Articular chondrocyte of knee joint (primary cell): ENCODE measurements around the gene MRPL16. TPM values are rescaled to one million over a fixed set of nuclear protein-coding genes. Genes with fewer than 3 reads are reported as not detected.

Experiments used
- total RNA-seq: library from RNA; depleted of rRNA; stranded (reverse); fragments of >200 nt; gene quantifications from 2 replicates; pipeline ENCODE4 v1.2.3, GENCODE V29; 2012

Gene MRPL16
- 36.6 and 40.2 TPM in 2 replicates for total RNA-seq

DNA sequence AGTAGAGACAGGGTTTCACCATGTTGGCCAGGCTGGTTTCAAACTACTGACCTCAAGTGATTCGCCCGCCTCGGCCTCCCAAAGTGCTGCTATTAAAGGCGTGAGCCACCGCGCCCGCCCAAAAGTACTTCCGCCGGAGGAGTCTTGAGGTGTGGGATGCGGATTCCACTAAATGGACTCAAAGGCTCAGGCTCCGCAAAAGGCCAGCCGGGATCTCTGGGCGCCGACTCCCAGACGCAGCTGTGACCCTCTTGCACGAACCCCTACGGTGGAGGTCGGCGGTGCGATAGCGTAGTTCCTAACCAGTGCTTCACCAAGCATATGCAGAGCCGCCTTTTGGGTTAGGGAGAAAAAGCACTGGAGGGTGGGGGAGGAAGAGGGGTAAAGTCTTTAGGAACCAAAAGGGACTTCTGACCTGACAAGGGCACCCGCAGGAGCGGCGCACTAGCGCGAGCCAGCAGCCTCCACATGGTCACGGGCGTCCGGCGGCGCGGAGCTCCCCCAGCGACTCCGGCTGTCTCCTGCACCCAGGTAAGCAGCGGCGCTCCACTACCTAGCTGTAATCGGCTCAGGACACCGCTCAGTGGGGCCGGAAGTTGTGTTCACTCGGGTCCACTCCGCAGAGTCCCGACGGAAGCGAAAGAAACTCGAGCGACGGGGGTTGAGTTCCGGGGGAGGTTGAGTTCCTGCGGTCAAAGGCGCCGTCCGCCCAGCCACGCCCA, at the start of gene MRPL16:
MRPL16 (minus strand) TSS at position 590 of the 722 bp plus-strand sequence; CDS start at position 470, 120 bp downstream.

DNA sequence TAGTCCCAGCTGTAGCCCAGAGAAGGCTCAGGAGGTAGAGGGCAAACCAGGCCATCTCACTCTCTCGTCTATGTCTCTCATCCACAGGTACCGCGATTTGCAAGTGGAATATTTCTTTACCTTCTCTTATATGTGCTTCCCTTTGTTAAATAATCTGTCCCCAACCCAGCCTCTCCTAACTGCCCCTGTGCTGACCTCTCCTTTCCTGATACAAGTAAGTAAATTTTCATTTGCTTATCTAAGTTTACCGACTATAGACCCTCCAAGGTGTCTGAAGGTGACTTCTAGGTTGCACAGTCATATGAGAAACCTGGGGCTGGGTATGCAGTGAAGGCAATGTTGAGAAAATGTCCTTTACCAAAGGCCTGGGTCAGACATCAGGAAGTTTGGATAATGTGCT, 34.8 kb upstream of the MRPL16 start, which contains the start of gene CBLIF:
CBLIF (minus strand) TSS at position 101 of the 400 bp plus-strand sequence; CDS start at position 55, 46 bp downstream.

Other genes with a start within 250 kb of the MRPL16 start
- 38.8 and 41.0 TPM in 2 replicates for gene OSBP, start 195.0 kb downstream of the MRPL16 start, total RNA-seq
- gene PATL1, start 141.7 kb downstream of the MRPL16 start, total RNA-seq, result 12.4 and 19.6 TPM in 2 replicates
- not detected in 2 replicates for gene OR10V1, start 96.9 kb downstream of the MRPL16 start, total RNA-seq
- gene STX3, start 55.4 kb downstream of the MRPL16 start, total RNA-seq, result 16.8 and 19.2 TPM in 2 replicates
- not detected in 2 replicates for gene CBLIF, start 34.7 kb upstream of the MRPL16 start, total RNA-seq
- not detected in 2 replicates for gene TCN1, start 55.7 kb upstream of the MRPL16 start, total RNA-seq
- not detected in 2 replicates for gene OOSP3, start 68.0 kb upstream of the MRPL16 start, total RNA-seq
- gene OOSP1, start 127.7 kb upstream of the MRPL16 start, total RNA-seq, result not detected in 2 replicates
- not detected in 2 replicates for gene OOSP4A, start 153.3 kb upstream of the MRPL16 start, total RNA-seq
- not detected in 2 replicates for gene OOSP4B, start 206.4 kb upstream of the MRPL16 start, total RNA-seq
- gene OOSP2, start 229.6 kb upstream of the MRPL16 start, total RNA-seq, result not detected in 2 replicates
- gene MS4A3, start 245.9 kb upstream of the MRPL16 start, total RNA-seq, result not detected in 2 replicates